SH-SY5Y (cell line): Measurements from ENCODE around the gene EME2.

Experiments
- GATA2 ChIP-seq: IDR thresholded peaks from 2 replicates; pipeline ENCODE4 v1.6.1; 2011; ENCODE audit warnings: mild to moderate bottlenecking, low read depth, low read length
- GATA3 ChIP-seq: IDR thresholded peaks from 2 replicates; pipeline ENCODE4 v1.6.1; 2011; ENCODE audit warnings: low read depth, mild to moderate bottlenecking, low read length, moderate library complexity

GRCh38 chr16:1762879-1763520, 9.6 kb upstream of the EME2 start:
- TF ChIP-seq GATA2 (no peak), GATA3 (no peak)
